ENCODE results near the gene IRF2BPL. TPM values are rescaled to one million over a fixed set of nuclear protein-coding genes. Genes with fewer than 3 reads are reported as not detected.

The IRF2BPL gene
- total and polyA plus RNA-seq, 9 of the 15 experiments (the other 6 are each of a cell fraction or from before 2014, with no cell fraction given), result 0.52 to 21.6 (median 2.5) TPM

DNA sequence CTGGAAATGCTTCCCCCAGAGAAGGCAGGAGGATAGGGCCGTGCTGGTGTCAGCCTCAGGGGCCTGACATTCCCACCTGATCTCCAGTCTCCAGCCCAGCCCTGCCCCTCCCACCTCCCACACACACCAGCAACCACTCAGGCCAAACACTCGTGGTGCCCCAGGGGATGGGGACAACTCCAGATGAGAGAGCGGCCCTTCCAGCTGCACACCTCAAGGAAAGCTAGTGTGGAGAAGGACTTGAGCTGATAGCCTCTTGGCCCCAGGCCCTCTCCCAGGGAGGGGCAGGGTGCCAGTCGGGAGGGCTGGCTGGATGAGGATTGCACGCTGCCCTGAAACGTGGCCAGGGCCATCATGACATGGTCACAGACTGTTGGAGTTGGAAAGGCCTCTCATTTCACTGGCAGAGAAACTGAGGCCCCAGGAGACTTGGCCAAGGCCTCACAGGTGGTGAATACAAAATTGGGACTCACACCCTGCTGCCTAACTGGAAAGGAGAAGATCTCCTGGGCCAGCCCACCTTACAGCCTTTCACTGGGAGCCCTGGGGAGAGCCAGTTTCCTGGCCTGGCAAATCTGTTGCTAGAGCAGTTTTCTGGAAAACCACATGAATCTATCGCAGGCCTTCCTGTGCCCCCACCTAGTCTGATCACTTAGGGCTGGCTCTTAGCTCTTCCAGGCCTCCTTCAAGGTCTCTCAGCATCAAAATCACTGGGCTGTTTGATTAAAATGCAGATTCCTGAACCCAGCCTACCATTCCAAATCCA is 52.1 kb downstream of the IRF2BPL start:
- DNase-seq (ENCODE audit: extremely low read depth in 1 of 4, low spot score in 3 of 4) (peak in 1 of 4 experiments; percentile 8), FAIRE-seq (no peak), ATAC-seq (no peak)
- H3K79me2 ChIP-seq (ENCODE audit: control insufficient read depth, insufficient read depth, low read length), result no peaks in the 10 kb centered on the region
- H3K36me3 ChIP-seq (ENCODE audit: control insufficient read depth, insufficient read depth, low read length), result no peaks in the 10 kb centered on the region
- WGBS (ENCODE audit: insufficient coverage, low coverage, missing lambda C conversion rate), result 55% methylated on average over 7 of the region's 7 CpGs
- H2AFZ ChIP-seq (ENCODE audit: low read depth, low read length), result no peak overlapping the region
- ChIA-PET CTCF (ENCODE audit: low intra/inter-chr PET ratio) (no interaction called here), POLR2A (interaction anchor here (0.6 to 0.7 kb wide), 2 partner anchors 51 to 61 kb away, joined by 3 to 4 read pairs; no protein-coding TSS in a partner anchor)
- H3K9me3 ChIP-seq (replicated peaks; ENCODE audit: control insufficient read depth, insufficient read depth, low read depth, low read length), result 0 out of 2 replicates have a peak, but pooled peaks cover 2% of the 10 kb centered on the region
- no peaks in the 10 kb centered on the region for H4K20me1 ChIP-seq (replicated peaks; ENCODE audit: control insufficient read depth, insufficient read depth, low read length)
- H3K4me3 ChIP-seq, result no peak overlapping the region
- H3K4me2 ChIP-seq (ENCODE audit: insufficient read depth, low read length), result no peak overlapping the region
- peak overlapping the region in 1 of 2 experiments; percentile 68; a peak in 1 of 4 replicates for H3K9ac ChIP-seq (ENCODE audit: insufficient read depth in 1 of 2, low read depth in 2 of 2, low read length in 2 of 2)
- H3K9me1 ChIP-seq (ENCODE audit: control insufficient read depth, insufficient read depth, low read length), result no peaks in the 10 kb centered on the region
- H3K27me3 ChIP-seq (ENCODE audit: control insufficient read depth in 2 of 2, insufficient read depth in 2 of 2, low read length in 2 of 2), result no peaks in the 10 kb centered on the region
- in situ Hi-C loops (cut with MboI) (no loop called here), intact Hi-C loops (cut with micrococcal nuclease) (no loop called here)
- TF ChIP-seq NCOA1 (IDR thresholded peaks at IDR 0.05; ENCODE audit: low read depth) (no peak), ZBTB8A (IDR thresholded peaks at IDR 0.05; ENCODE audit: partially characterized antibody) (no peak), ZNF431 (CRISPR knock-in tag; IDR thresholded peaks at IDR 0.05) (no peak), TSC22D4 (tag; IDR thresholded peaks at IDR 0.05) (no peak), ZNF717 (CRISPR knock-in tag; IDR thresholded peaks at IDR 0.05) (no peak), MLX (CRISPR knock-in tag; conservative IDR thresholded peaks at IDR 0.05) (no peak), ESRRA (IDR thresholded peaks at IDR 0.05; ENCODE audit: borderline replicate concordance, low read depth) (no peak), HMG20B (CRISPR knock-in tag; IDR thresholded peaks at IDR 0.05) (no peak), RNF2 (IDR thresholded peaks at IDR 0.05) (no peak), GMEB1 (CRISPR knock-in tag; IDR thresholded peaks at IDR 0.05) (no peak), BHLHE40 (IDR thresholded peaks at IDR 0.05; ENCODE audit: low read length) (no peak)
- TF ChIP-seq, protein P1, sequence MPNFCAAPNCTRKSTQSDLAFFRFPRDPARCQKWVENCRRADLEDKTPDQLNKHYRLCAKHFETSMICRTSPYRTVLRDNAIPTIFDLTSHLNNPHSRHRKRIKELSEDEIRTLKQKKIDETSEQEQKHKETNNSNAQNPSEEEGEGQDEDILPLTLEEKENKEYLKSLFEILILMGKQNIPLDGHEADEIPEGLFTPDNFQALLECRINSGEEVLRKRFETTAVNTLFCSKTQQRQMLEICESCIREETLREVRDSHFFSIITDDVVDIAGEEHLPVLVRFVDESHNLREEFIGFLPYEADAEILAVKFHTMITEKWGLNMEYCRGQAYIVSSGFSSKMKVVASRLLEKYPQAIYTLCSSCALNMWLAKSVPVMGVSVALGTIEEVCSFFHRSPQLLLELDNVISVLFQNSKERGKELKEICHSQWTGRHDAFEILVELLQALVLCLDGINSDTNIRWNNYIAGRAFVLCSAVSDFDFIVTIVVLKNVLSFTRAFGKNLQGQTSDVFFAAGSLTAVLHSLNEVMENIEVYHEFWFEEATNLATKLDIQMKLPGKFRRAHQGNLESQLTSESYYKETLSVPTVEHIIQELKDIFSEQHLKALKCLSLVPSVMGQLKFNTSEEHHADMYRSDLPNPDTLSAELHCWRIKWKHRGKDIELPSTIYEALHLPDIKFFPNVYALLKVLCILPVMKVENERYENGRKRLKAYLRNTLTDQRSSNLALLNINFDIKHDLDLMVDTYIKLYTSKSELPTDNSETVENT (CRISPR knock-in tag; IDR thresholded peaks at IDR 0.05), result no peak
- H3K4me1 ChIP-seq (replicated peaks in 1 of 2; ENCODE audit: control insufficient read depth in 2 of 2, insufficient read depth in 2 of 2, low read length in 2 of 2), result peaks cover 10 to 12% of the 10 kb centered on the region in 2 experiments; a peak in 3 of 5 replicates
- no TSS peak for BruUV-seq (replicated peaks)
- no peak overlapping the region for H3K27ac ChIP-seq (ENCODE audit: extremely low read depth, low read depth, low read length)

Data from K562 (cell line).